AG09319 (cell line): ENCODE results near the gene ZNF426.

Experiments used
- DNase-seq: peaks from one replicate; pipeline ENCODE4 v3.0.0-alpha.2; 2010; ENCODE audit warnings: low read depth; ENCODE audit errors: extremely low read depth
- CTCF ChIP-seq: IDR thresholded peaks from 2 replicates; pipeline ENCODE4 v1.5.1; 2011; ENCODE audit warnings: low read depth, mild to moderate bottlenecking, inconsistent platforms, low read length, moderate library complexity

Gene ZNF426

GRCh38 chr19:9528757-9529336, 9.6 kb downstream of the ZNF426 start:
- no peak for DNase-seq
- no peak for TF ChIP-seq CTCF

- no peak for TF ChIP-seq CTCF
- DNase-seq = no peak
Measured at GRCh38 chr19:9523885-9524474, 14.5 kb downstream of the ZNF426 start.

- TF ChIP-seq CTCF = no peak
- no peak for DNase-seq
Measured at GRCh38 chr19:9507285-9507684, 31.2 kb downstream of the ZNF426 start.

GRCh38 chr19:9500796-9501195, 37.6 kb downstream of the ZNF426 start:
- TF ChIP-seq CTCF = no peak
- DNase-seq = no peak

GRCh38 chr19:9498183-9498902, 40.1 kb downstream of the ZNF426 start, which contains the start of gene ZNF560:
Gene ZNF560, minus strand, starts transcription at chr19:9498616. Its CDS starts 23,303 bp downstream, at chr19:9475313.
- DNase-seq = peak; percentile 4
- peak; percentile 27 for TF ChIP-seq CTCF

GRCh38 chr19:9494096-9494495, 44.3 kb downstream of the ZNF426 start:
- no peak for TF ChIP-seq CTCF

GRCh38 chr19:9487016-9487415, 51.4 kb downstream of the ZNF426 start:
- TF ChIP-seq CTCF = no peak
- DNase-seq = no peak

More at GRCh38 chr19:9494096-9494495, 44.3 kb downstream of the ZNF426 start:
- DNase-seq = no peak
